Type B pancreatic cell (in vitro differentiated cells): ENCODE measurements around the gene EEF1AKMT2. TPM values are rescaled to one million over a fixed set of nuclear protein-coding genes. Genes with fewer than 3 reads are reported as not detected.

Experiments used
- DNase-seq: peaks from one replicate; pipeline ENCODE4 v3.0.0; 2021; ENCODE audit warnings: mixed read lengths; ENCODE audit not compliant: unreplicated experiment; ENCODE audit errors: extremely low spot score
- H3K27ac Mint-ChIP-seq: 2 replicates; pipeline ENCODE4 v1.8.0; 2021; ENCODE audit warnings: mild to moderate bottlenecking, mixed read lengths
- H3K27me3 Mint-ChIP-seq: 2 replicates; pipeline ENCODE4 v1.8.0; 2021; ENCODE audit warnings: mixed read lengths
- H3K36me3 Mint-ChIP-seq: 2 replicates; pipeline ENCODE4 v1.8.0; 2021; ENCODE audit warnings: mixed read lengths
- H3K4me1 Mint-ChIP-seq: one replicate; pipeline ENCODE4 v1.8.0; 2021; ENCODE audit warnings: mixed read lengths; ENCODE audit not compliant: unreplicated experiment
- H3K4me3 Mint-ChIP-seq: 2 replicates; pipeline ENCODE4 v1.8.0; 2021; ENCODE audit warnings: mild to moderate bottlenecking, mixed read lengths
- H3K9me3 Mint-ChIP-seq: 2 replicates; pipeline ENCODE4 v1.8.0; 2021; ENCODE audit warnings: mixed read lengths
- CTCF ChIP-seq: fragments of 200-600 bp; sonication (generic); conservative IDR thresholded peaks from 2 replicates; pipeline ENCODE4 v1.5.0; 2021; ENCODE audit warnings: antibody characterized with exemption, mild to moderate bottlenecking
- total RNA-seq: library from RNA; stranded (reverse); gene quantifications from 2 replicates; pipeline ENCODE4 v1.2.1, GENCODE V29; 2021; ENCODE audit warnings: low replicate concordance

EEF1AKMT2 gene
- total RNA-seq, 1 donor from 2014 or later = 18.8 TPM

GRCh38 chr10:124727361-124727960 lies 64.2 kb downstream of the EEF1AKMT2 start:
- peaks cover 49% of the 10 kb centered on the region for H3K4me1 Mint-ChIP-seq
- H3K9me3 Mint-ChIP-seq = no peaks in the 10 kb centered on the region
- no peak for TF ChIP-seq CTCF
- no peak overlapping the region for H3K4me3 Mint-ChIP-seq
- no peak overlapping the region for H3K27ac Mint-ChIP-seq
- peaks cover 5% of the 10 kb centered on the region for H3K36me3 Mint-ChIP-seq
- H3K27me3 Mint-ChIP-seq = no peaks in the 10 kb centered on the region
- DNase-seq = no peak

GRCh38 chr10:124725791-124726190 lies 65.9 kb downstream of the EEF1AKMT2 start:
- Mint-ChIP-seq H3K9me3 (no peaks in the 10 kb centered on the region), H3K36me3 (peaks cover 5% of the 10 kb centered on the region), H3K4me3 (no peak overlapping the region), H3K4me1 (peaks cover 56% of the 10 kb centered on the region), H3K27me3 (no peaks in the 10 kb centered on the region), H3K27ac (no peak overlapping the region)
- no peak for DNase-seq
- TF ChIP-seq CTCF = no peak

GRCh38 chr10:124725171-124725631 lies 66.5 kb downstream of the EEF1AKMT2 start:
- H3K4me1 Mint-ChIP-seq = peaks cover 56% of the 10 kb centered on the region
- no peak for DNase-seq
- no peak for TF ChIP-seq CTCF
- no peak overlapping the region for H3K4me3 Mint-ChIP-seq
- H3K27ac Mint-ChIP-seq = no peak overlapping the region
- peaks cover 5% of the 10 kb centered on the region for H3K36me3 Mint-ChIP-seq
- no peaks in the 10 kb centered on the region for H3K27me3 Mint-ChIP-seq
- H3K9me3 Mint-ChIP-seq = no peaks in the 10 kb centered on the region

- no peak for TF ChIP-seq CTCF
- no peak for DNase-seq
- peaks cover 53% of the 10 kb centered on the region for H3K4me1 Mint-ChIP-seq
- H3K36me3 Mint-ChIP-seq = no peaks in the 10 kb centered on the region
- H3K4me3 Mint-ChIP-seq = no peak overlapping the region
- peak overlapping the region; percentile 46 for H3K27ac Mint-ChIP-seq
- H3K27me3 Mint-ChIP-seq = no peaks in the 10 kb centered on the region
- H3K9me3 Mint-ChIP-seq = no peaks in the 10 kb centered on the region
Measured at GRCh38 chr10:124724279-124725027, 67.2 kb downstream of the EEF1AKMT2 start.

- Mint-ChIP-seq H3K27ac (peak overlapping the region; percentile 65), H3K4me1 (peaks cover 53% of the 10 kb centered on the region), H3K4me3 (no peak overlapping the region), H3K27me3 (no peaks in the 10 kb centered on the region), H3K36me3 (no peaks in the 10 kb centered on the region), H3K9me3 (no peaks in the 10 kb centered on the region)
- no peak for DNase-seq
- no peak for TF ChIP-seq CTCF
Measured at GRCh38 chr10:124723826-124724225, 67.9 kb downstream of the EEF1AKMT2 start.
